WTC11 (cell line): Measurements from ENCODE around the gene HEPHL1. TPM values are rescaled to one million over a fixed set of nuclear protein-coding genes. Genes with fewer than 3 reads are reported as not detected.

Experiments
- ATAC-seq: fragments of 200-7000 bp; cut with Tn5 transposase; 2 replicates; pipeline ENCODE4 v1.10.0; 2021; ENCODE audit warnings: mild to moderate bottlenecking, moderate library complexity
- CTCF ChIA-PET: fragments of 300-600 bp; sonication (Branson Sonifier 250); formaldehyde crosslinking; loops from one replicate; lab custom pipeline; 2021; ENCODE audit warnings: antibody characterized with exemption; lab: Charles Lee
- POLR2A ChIA-PET: fragments of 350-600 bp; sonication (Branson Sonifier 250); formaldehyde crosslinking; loops from one replicate; lab custom pipeline; 2021; ENCODE audit warnings: antibody characterized with exemption; lab: Charles Lee
- DNase-seq: peaks from one replicate; pipeline ENCODE4 v3.0.0; 2021; ENCODE audit warnings: low spot score
- H3K27ac Mint-ChIP-seq: 2 replicates; pipeline ENCODE4 v1.8.0; 2021; ENCODE audit warnings: mixed read lengths
- H3K27me3 Mint-ChIP-seq: 2 replicates; pipeline ENCODE4 v1.8.0; 2021; ENCODE audit warnings: low read depth, mild to moderate bottlenecking, moderate library complexity, mixed read lengths
- H3K36me3 Mint-ChIP-seq: 2 replicates; pipeline ENCODE4 v1.8.0; 2021; ENCODE audit warnings: mixed read lengths
- H3K4me1 Mint-ChIP-seq: 2 replicates; pipeline ENCODE4 v1.8.0; 2022; ENCODE audit warnings: mixed read lengths
- H3K4me3 Mint-ChIP-seq: 2 replicates; pipeline ENCODE4 v1.8.0; 2021; ENCODE audit warnings: mild to moderate bottlenecking, moderate library complexity, mixed read lengths
- H3K9me3 Mint-ChIP-seq: 2 replicates; pipeline ENCODE4 v1.8.0; 2021; ENCODE audit warnings: mixed read lengths
- CREM ChIP-seq: sonication (generic); formaldehyde crosslinking; IDR thresholded peaks from 2 replicates; pipeline ENCODE4 v1.8.1; 2022; ENCODE audit warnings: mild to moderate bottlenecking, missing genetic modification reagents, moderate library complexity
- EMX1 ChIP-seq: fragments of 250-450 bp; sonication (Bioruptor Pico); IDR thresholded peaks from 2 replicates; pipeline ENCODE4 v1.8.0; 2021; ENCODE audit warnings: mild to moderate bottlenecking
- ETV6 ChIP-seq: sonication (generic); formaldehyde crosslinking; IDR thresholded peaks from 2 replicates; pipeline ENCODE4 v1.8.1; 2022; ENCODE audit warnings: mild to moderate bottlenecking, missing genetic modification reagents
- GTF2I ChIP-seq: fragments of 250-450 bp; sonication (Bioruptor Pico); conservative IDR thresholded peaks from 2 replicates; pipeline ENCODE4 v1.4.0; 2021; ENCODE audit warnings: mild to moderate bottlenecking
- MXD4 ChIP-seq: fragments of 250-450 bp; sonication (Bioruptor Pico); IDR thresholded peaks from 2 replicates; pipeline ENCODE4 v1.8.0; 2021; ENCODE audit warnings: mild to moderate bottlenecking, moderate library complexity, borderline replicate concordance
- PRRX2 ChIP-seq: fragments of 250-450 bp; sonication (Bioruptor Pico); IDR thresholded peaks from 2 replicates; pipeline ENCODE4 v1.8.0; 2021; ENCODE audit warnings: mild to moderate bottlenecking
- RELA ChIP-seq: sonication (generic); formaldehyde crosslinking; IDR thresholded peaks from 2 replicates; pipeline ENCODE4 v1.8.1; 2022; ENCODE audit warnings: missing genetic modification reagents, mild to moderate bottlenecking, borderline replicate concordance
- SMAD4 ChIP-seq: sonication (generic); formaldehyde crosslinking; IDR thresholded peaks from 2 replicates; pipeline ENCODE4 v1.8.0; 2022; ENCODE audit warnings: mild to moderate bottlenecking, missing genetic modification reagents
- ZNF138 ChIP-seq: sonication (generic); formaldehyde crosslinking; conservative IDR thresholded peaks from 2 replicates; pipeline ENCODE4 v1.8.1; 2022; ENCODE audit warnings: mild to moderate bottlenecking, moderate library complexity, missing genetic modification reagents
- ZNF232 ChIP-seq: sonication (generic); formaldehyde crosslinking; IDR thresholded peaks from 2 replicates; pipeline ENCODE4 v1.8.0; 2022; ENCODE audit warnings: mild to moderate bottlenecking, missing genetic modification reagents
- ZNF396 ChIP-seq: fragments of 250-450 bp; sonication (Bioruptor Pico); IDR thresholded peaks from 2 replicates; pipeline ENCODE4 v1.8.0; 2021; ENCODE audit warnings: mild to moderate bottlenecking, moderate library complexity, borderline replicate concordance
- total RNA-seq: library from RNA; stranded (reverse); gene quantifications from 3 replicates; pipeline ENCODE4 v1.2.3, GENCODE V29; 2021
- TF ChIP-seq, protein P1 (sequence below): sonication (generic); formaldehyde crosslinking; IDR thresholded peaks from 2 replicates; pipeline ENCODE4 v1.8.0; 2023; ENCODE audit warnings: missing genetic modification reagents, mild to moderate bottlenecking, borderline replicate concordance
- TF ChIP-seq, protein P2 (sequence below): sonication (generic); formaldehyde crosslinking; conservative IDR thresholded peaks from 2 replicates; pipeline ENCODE4 v1.8.1; 2022; ENCODE audit warnings: mild to moderate bottlenecking, missing genetic modification reagents
- TF ChIP-seq, protein P3 (sequence below): sonication (generic); formaldehyde crosslinking; IDR thresholded peaks from 2 replicates; pipeline ENCODE4 v1.8.0; 2022; ENCODE audit warnings: mild to moderate bottlenecking, missing genetic modification reagents
- TF ChIP-seq, protein P4 (sequence below): fragments of 250-450 bp; sonication (Bioruptor Pico); conservative IDR thresholded peaks from 2 replicates; pipeline ENCODE4 v1.9.0; 2021; ENCODE audit warnings: mild to moderate bottlenecking
- TF ChIP-seq, protein P5 (sequence below): sonication (generic); formaldehyde crosslinking; IDR thresholded peaks from 2 replicates; pipeline ENCODE4 v1.8.0; 2023; ENCODE audit warnings: mild to moderate bottlenecking, missing genetic modification reagents
- TF ChIP-seq, protein P6 (sequence below): sonication (generic); formaldehyde crosslinking; IDR thresholded peaks from 2 replicates; pipeline ENCODE4 v1.8.1; 2023; ENCODE audit warnings: mild to moderate bottlenecking, missing genetic modification reagents, borderline replicate concordance

HEPHL1 gene
- total RNA-seq, 1 experiment from 2014 or later, result 0.13 TPM

DNA sequence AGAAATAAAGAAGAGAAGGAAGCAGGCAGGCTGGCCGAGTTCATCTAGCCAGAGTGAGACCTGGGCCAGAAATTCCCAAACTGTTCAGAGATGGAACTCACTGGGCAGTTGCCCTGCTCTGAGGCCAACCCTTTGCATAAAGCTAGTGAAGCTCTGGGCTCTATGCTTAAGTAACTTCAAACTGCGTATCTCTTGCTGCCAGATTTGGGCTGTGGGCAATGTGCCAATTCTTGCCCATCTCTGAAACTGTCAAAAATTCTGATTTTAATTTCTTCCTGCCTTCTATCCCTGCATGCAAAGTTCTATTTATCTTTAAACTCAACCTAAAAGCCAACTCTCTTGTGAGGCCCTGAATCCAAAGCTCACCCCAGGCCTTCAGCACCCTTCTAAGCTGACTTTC is 36.2 kb upstream of the HEPHL1 start:
- CTCF ChIA-PET, result interaction anchor here (2.7 kb wide), 1 partner anchor 89 kb away, joined by 7 read pairs; no protein-coding TSS in a partner anchor
- Mint-ChIP-seq H3K27ac (no peak overlapping the region), H3K36me3 (no peaks in the 10 kb centered on the region), H3K4me1 (peaks cover 6% of the 10 kb centered on the region), H3K4me3 (no peak overlapping the region), H3K27me3 (peaks cover 5% of the 10 kb centered on the region; the same call in 1 of the 2 replicates), H3K9me3 (no peaks in the 10 kb centered on the region)
- POLR2A ChIA-PET, result no interaction called here
- TF ChIP-seq SMAD4 (CRISPR knock-in tag) (no peak), ZNF138 (CRISPR knock-in tag) (no peak), MXD4 (no peak), GTF2I (CRISPR knock-in tag) (no peak), PRRX2 (no peak), ZNF396 (no peak), CREM (no peak), RELA (CRISPR knock-in tag) (no peak), ETV6 (CRISPR knock-in tag) (no peak), EMX1 (no peak), ZNF232 (no peak)
- TF ChIP-seq, protein P1, sequence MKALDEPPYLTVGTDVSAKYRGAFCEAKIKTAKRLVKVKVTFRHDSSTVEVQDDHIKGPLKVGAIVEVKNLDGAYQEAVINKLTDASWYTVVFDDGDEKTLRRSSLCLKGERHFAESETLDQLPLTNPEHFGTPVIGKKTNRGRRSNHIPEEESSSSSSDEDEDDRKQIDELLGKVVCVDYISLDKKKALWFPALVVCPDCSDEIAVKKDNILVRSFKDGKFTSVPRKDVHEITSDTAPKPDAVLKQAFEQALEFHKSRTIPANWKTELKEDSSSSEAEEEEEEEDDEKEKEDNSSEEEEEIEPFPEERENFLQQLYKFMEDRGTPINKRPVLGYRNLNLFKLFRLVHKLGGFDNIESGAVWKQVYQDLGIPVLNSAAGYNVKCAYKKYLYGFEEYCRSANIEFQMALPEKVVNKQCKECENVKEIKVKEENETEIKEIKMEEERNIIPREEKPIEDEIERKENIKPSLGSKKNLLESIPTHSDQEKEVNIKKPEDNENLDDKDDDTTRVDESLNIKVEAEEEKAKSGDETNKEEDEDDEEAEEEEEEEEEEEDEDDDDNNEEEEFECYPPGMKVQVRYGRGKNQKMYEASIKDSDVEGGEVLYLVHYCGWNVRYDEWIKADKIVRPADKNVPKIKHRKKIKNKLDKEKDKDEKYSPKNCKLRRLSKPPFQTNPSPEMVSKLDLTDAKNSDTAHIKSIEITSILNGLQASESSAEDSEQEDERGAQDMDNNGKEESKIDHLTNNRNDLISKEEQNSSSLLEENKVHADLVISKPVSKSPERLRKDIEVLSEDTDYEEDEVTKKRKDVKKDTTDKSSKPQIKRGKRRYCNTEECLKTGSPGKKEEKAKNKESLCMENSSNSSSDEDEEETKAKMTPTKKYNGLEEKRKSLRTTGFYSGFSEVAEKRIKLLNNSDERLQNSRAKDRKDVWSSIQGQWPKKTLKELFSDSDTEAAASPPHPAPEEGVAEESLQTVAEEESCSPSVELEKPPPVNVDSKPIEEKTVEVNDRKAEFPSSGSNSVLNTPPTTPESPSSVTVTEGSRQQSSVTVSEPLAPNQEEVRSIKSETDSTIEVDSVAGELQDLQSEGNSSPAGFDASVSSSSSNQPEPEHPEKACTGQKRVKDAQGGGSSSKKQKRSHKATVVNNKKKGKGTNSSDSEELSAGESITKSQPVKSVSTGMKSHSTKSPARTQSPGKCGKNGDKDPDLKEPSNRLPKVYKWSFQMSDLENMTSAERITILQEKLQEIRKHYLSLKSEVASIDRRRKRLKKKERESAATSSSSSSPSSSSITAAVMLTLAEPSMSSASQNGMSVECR (CRISPR knock-in tag), result no peak
- TF ChIP-seq, protein P2, sequence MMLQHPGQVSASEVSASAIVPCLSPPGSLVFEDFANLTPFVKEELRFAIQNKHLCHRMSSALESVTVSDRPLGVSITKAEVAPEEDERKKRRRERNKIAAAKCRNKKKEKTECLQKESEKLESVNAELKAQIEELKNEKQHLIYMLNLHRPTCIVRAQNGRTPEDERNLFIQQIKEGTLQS (CRISPR knock-in tag), result no peak
- TF ChIP-seq, protein P3, sequence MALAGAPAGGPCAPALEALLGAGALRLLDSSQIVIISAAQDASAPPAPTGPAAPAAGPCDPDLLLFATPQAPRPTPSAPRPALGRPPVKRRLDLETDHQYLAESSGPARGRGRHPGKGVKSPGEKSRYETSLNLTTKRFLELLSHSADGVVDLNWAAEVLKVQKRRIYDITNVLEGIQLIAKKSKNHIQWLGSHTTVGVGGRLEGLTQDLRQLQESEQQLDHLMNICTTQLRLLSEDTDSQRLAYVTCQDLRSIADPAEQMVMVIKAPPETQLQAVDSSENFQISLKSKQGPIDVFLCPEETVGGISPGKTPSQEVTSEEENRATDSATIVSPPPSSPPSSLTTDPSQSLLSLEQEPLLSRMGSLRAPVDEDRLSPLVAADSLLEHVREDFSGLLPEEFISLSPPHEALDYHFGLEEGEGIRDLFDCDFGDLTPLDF (CRISPR knock-in tag), result no peak
- TF ChIP-seq, protein P4, sequence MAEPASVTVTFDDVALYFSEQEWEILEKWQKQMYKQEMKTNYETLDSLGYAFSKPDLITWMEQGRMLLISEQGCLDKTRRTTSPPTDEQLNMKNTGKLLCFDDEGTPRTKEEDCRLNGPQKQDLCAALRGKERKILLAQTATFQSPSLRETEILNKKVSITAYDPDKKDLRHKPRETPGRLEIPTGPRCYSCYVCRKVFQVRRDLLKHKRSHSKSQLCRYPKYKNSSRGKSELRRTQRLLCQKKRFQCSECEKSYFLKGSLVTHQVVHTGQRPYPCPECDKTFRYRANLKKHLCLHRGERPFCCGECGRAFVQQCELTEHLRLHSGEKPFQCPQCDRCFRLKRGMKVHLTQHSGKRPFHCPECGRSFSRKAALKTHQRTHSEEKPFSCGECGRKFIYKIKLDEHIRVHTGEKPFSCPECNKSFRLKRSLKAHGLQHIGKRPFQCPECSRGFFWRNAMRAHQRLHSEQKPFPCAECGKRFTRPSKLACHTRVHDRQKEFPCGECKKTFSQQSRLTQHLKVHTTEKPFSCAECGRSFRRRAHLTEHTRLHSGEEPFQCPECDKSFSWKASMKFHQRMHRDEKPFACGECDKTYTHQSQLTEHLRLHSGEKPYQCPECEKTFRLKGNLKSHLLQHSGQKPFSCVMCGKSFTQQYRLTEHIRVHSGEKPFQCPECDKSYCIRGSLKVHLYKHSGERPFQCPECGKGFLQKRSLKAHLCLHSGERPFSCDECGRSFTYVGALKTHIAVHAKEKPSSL (CRISPR knock-in tag), result no peak
- TF ChIP-seq, protein P5, sequence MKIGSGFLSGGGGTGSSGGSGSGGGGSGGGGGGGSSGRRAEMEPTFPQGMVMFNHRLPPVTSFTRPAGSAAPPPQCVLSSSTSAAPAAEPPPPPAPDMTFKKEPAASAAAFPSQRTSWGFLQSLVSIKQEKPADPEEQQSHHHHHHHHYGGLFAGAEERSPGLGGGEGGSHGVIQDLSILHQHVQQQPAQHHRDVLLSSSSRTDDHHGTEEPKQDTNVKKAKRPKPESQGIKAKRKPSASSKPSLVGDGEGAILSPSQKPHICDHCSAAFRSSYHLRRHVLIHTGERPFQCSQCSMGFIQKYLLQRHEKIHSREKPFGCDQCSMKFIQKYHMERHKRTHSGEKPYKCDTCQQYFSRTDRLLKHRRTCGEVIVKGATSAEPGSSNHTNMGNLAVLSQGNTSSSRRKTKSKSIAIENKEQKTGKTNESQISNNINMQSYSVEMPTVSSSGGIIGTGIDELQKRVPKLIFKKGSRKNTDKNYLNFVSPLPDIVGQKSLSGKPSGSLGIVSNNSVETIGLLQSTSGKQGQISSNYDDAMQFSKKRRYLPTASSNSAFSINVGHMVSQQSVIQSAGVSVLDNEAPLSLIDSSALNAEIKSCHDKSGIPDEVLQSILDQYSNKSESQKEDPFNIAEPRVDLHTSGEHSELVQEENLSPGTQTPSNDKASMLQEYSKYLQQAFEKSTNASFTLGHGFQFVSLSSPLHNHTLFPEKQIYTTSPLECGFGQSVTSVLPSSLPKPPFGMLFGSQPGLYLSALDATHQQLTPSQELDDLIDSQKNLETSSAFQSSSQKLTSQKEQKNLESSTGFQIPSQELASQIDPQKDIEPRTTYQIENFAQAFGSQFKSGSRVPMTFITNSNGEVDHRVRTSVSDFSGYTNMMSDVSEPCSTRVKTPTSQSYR (CRISPR knock-in tag), result no peak
- TF ChIP-seq, protein P6, sequence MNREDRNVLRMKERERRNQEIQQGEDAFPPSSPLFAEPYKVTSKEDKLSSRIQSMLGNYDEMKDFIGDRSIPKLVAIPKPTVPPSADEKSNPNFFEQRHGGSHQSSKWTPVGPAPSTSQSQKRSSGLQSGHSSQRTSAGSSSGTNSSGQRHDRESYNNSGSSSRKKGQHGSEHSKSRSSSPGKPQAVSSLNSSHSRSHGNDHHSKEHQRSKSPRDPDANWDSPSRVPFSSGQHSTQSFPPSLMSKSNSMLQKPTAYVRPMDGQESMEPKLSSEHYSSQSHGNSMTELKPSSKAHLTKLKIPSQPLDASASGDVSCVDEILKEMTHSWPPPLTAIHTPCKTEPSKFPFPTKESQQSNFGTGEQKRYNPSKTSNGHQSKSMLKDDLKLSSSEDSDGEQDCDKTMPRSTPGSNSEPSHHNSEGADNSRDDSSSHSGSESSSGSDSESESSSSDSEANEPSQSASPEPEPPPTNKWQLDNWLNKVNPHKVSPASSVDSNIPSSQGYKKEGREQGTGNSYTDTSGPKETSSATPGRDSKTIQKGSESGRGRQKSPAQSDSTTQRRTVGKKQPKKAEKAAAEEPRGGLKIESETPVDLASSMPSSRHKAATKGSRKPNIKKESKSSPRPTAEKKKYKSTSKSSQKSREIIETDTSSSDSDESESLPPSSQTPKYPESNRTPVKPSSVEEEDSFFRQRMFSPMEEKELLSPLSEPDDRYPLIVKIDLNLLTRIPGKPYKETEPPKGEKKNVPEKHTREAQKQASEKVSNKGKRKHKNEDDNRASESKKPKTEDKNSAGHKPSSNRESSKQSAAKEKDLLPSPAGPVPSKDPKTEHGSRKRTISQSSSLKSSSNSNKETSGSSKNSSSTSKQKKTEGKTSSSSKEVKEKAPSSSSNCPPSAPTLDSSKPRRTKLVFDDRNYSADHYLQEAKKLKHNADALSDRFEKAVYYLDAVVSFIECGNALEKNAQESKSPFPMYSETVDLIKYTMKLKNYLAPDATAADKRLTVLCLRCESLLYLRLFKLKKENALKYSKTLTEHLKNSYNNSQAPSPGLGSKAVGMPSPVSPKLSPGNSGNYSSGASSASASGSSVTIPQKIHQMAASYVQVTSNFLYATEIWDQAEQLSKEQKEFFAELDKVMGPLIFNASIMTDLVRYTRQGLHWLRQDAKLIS, result no peak
- DNase-seq (no peak), ATAC-seq (no peak)
